OCI-LY3 (cell line): ENCODE measurements around the gene FAM98B.

ENCODE experiments used
- H2AFZ ChIP-seq: fragments of 200-600, 300-600 bp; shearing (Covaris generic); 2 replicates; pipeline ENCODE4 v1.6.0; 2014; ENCODE audit warnings: antibody characterized with exemption, low read depth, low read length
- H3K27ac ChIP-seq: fragments of 200-600, 300-600 bp; sonication (generic); 2 replicates; pipeline ENCODE4 v1.5.1; 2014; ENCODE audit warnings: mild to moderate bottlenecking, low read length, moderate library complexity, mixed read lengths
- H3K27me3 ChIP-seq: fragments of 200-600, 300-600 bp; sonication (generic); 2 replicates; pipeline ENCODE4 v1.6.1; 2014; ENCODE audit warnings: low read depth, low read length, mixed read lengths
- H3K36me3 ChIP-seq: fragments of 200-600, 300-600 bp; sonication (generic); replicated peaks from 2 replicates; pipeline ENCODE3; 2014; ENCODE audit warnings: low read depth, low read length, mixed read lengths
- H3K4me1 ChIP-seq: fragments of 300-600, 200-600 bp; sonication (generic); 2 replicates; pipeline ENCODE4 v1.6.1; 2014; ENCODE audit warnings: low read length, mixed read lengths
- H3K4me2 ChIP-seq: fragments of 200-600, 300-600 bp; sonication (generic); 2 replicates; pipeline ENCODE4 v1.6.1; 2014; ENCODE audit warnings: low read length, mixed read lengths
- H3K4me3 ChIP-seq: fragments of 300-600, 200-600 bp; sonication (generic); 2 replicates; pipeline ENCODE4 v1.5.1; 2014; ENCODE audit warnings: antibody characterized with exemption, mild to moderate bottlenecking, low read length, moderate library complexity
- H3K79me2 ChIP-seq: fragments of 300-600, 200-600 bp; shearing (Covaris generic); 2 replicates; pipeline ENCODE4 v1.6.1; 2014; ENCODE audit warnings: mild to moderate bottlenecking, low read length, mixed read lengths
- H3K9ac ChIP-seq: fragments of 300-600, 200-600 bp; shearing (Covaris generic); 2 replicates; pipeline ENCODE4 v1.6.0; 2014; ENCODE audit warnings: mild to moderate bottlenecking, low read length, moderate library complexity
- H3K9me3 ChIP-seq: fragments of 200-600, 300-600 bp; shearing (Covaris generic); 2 replicates; pipeline ENCODE4 v1.6.1; 2014; ENCODE audit warnings: low read length, mixed read lengths; ENCODE audit not compliant: insufficient read depth
- H4K20me1 ChIP-seq: fragments of 200-600, 300-600 bp; sonication (generic); 2 replicates; pipeline ENCODE4 v1.6.1; 2016; ENCODE audit warnings: low read length, mixed read lengths; ENCODE audit not compliant: insufficient read depth
- EZH2phosphoT487 ChIP-seq: fragments of 200-600 bp; shearing (Covaris generic); IDR thresholded peaks from 2 replicates; pipeline ENCODE4 v1.6.1; 2018; ENCODE audit warnings: antibody characterized with exemption, mixed run types, low read depth
- TF ChIP-seq, protein P1 (sequence below): fragments of 200-600, 300-600 bp; sonication (generic); IDR thresholded peaks from 2 replicates; pipeline ENCODE4 v1.5.1; 2014; ENCODE audit warnings: antibody characterized with exemption, low read length, low read depth

The FAM98B gene

DNA sequence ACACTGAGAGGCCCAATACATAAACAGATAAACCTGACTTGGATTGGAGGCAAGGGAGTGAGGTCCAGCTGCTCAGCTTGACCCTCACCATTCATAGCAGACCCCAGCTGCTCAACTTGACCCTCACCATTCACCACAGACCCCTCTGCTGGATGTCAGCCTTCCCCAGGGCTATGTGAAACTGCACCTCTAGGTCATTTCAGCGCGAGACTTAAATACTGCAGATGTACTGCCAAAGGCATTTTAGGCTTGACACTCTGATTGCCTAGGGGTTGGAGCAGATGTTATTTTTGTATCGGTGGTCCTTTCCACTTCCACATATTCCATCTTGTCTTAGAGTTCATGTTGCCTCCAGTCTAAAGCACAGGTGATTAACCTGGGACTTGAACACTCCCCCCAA lies 41.5 kb upstream of the FAM98B start:
- no peaks in the 10 kb centered on the region for H3K36me3 ChIP-seq
- no peak overlapping the region for H2AFZ ChIP-seq
- no peak overlapping the region for H3K4me3 ChIP-seq
- no peaks in the 10 kb centered on the region; the same call in 1 of the 2 replicates for H3K4me1 ChIP-seq
- H3K79me2 ChIP-seq, result no peaks in the 10 kb centered on the region
- no peak for TF ChIP-seq EZH2phosphoT487
- TF ChIP-seq, protein P1, sequence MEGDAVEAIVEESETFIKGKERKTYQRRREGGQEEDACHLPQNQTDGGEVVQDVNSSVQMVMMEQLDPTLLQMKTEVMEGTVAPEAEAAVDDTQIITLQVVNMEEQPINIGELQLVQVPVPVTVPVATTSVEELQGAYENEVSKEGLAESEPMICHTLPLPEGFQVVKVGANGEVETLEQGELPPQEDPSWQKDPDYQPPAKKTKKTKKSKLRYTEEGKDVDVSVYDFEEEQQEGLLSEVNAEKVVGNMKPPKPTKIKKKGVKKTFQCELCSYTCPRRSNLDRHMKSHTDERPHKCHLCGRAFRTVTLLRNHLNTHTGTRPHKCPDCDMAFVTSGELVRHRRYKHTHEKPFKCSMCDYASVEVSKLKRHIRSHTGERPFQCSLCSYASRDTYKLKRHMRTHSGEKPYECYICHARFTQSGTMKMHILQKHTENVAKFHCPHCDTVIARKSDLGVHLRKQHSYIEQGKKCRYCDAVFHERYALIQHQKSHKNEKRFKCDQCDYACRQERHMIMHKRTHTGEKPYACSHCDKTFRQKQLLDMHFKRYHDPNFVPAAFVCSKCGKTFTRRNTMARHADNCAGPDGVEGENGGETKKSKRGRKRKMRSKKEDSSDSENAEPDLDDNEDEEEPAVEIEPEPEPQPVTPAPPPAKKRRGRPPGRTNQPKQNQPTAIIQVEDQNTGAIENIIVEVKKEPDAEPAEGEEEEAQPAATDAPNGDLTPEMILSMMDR, result no peak
- no peak overlapping the region for H3K9ac ChIP-seq
- H3K4me2 ChIP-seq, result no peak overlapping the region
- no peaks in the 10 kb centered on the region for H4K20me1 ChIP-seq
- no peaks in the 10 kb centered on the region for H3K9me3 ChIP-seq
- H3K27ac ChIP-seq, result no peak overlapping the region
- peaks cover 3% of the 10 kb centered on the region; the same call in 1 of the 2 replicates for H3K27me3 ChIP-seq

GRCh38 chr15:38414357-38414756 lies 39.6 kb upstream of the FAM98B start:
- Histone ChIP-seq H2AFZ (peak overlapping the region; percentile 38), H4K20me1 (no peaks in the 10 kb centered on the region), H3K36me3 (no peaks in the 10 kb centered on the region), H3K27ac (no peak overlapping the region), H3K79me2 (no peaks in the 10 kb centered on the region), H3K4me1 (no peaks in the 10 kb centered on the region; the same call in 1 of the 2 replicates), H3K27me3 (peaks cover 3% of the 10 kb centered on the region; the same call in 1 of the 2 replicates), H3K9me3 (no peaks in the 10 kb centered on the region), H3K4me2 (peak overlapping the region; percentile 25; the same call in 1 of the 2 replicates), H3K9ac (no peak overlapping the region), H3K4me3 (no peak overlapping the region)
- TF ChIP-seq EZH2phosphoT487, result no peak
- TF ChIP-seq, protein P1, result peak; percentile 69

DNA sequence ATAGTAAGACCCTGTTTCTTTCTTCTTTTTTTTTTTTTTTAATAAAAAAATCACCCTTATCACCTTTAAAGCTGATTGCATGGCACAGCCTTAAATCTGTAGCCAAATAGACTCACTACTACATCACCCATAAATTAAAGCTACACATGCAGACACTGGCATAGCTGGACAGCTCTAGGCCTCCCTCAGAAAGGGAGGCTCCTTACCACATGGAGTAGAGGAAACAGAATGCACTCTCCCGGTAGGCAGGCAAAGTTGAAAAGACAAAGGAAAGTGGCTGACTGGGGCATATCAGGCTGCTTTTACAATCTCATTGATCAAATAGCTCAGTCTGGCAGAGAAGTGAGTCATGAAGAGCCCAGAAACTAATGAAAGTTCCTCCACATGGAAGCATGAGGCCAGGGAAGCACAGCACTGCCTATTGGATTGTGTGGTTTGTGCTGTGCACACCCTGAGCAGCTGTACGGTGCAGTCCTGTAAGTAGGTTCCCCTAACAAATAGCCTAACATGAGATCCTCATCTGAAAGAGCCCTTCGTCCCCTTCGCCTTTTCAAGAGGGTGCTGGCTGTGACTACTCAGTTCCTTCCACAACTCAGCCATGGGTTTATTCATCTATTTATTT lies 32.7 kb upstream of the FAM98B start:
- H4K20me1 ChIP-seq, result no peaks in the 10 kb centered on the region
- no peak overlapping the region for H3K4me2 ChIP-seq
- no peak overlapping the region for H3K9ac ChIP-seq
- no peak overlapping the region for H3K4me3 ChIP-seq
- no peak overlapping the region; the same call in 1 of the 2 replicates for H2AFZ ChIP-seq
- H3K27me3 ChIP-seq, result no peaks in the 10 kb centered on the region
- H3K36me3 ChIP-seq, result no peaks in the 10 kb centered on the region
- TF ChIP-seq EZH2phosphoT487, result no peak
- TF ChIP-seq, protein P1, result no peak
- H3K27ac ChIP-seq, result no peak overlapping the region
- H3K4me1 ChIP-seq, result peaks cover 15% of the 10 kb centered on the region
- no peaks in the 10 kb centered on the region for H3K9me3 ChIP-seq
- no peaks in the 10 kb centered on the region for H3K79me2 ChIP-seq

DNA sequence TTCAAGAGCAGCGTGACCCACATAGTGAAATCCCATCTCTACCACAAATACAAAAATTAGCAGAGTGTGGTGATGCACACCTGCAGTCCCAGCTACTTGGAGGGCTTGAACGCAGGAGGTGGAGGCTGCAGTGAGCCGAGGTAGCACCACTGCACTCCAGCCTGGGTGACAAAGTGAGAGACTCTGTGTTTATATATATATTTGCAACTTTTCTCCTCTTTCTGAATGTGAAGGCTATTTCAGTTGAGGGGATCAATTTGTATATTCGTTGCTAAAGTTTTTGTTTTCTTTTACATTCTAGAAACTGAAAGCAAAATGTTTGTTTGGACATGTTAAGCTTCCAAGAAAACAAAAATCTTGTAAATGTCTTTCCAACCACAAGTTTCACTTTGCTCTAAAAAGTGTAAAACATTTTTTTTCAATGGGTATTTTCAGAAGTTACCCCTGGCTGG lies 29.8 kb upstream of the FAM98B start:
- Histone ChIP-seq H3K4me2 (no peak overlapping the region), H2AFZ (no peak overlapping the region), H3K4me3 (no peak overlapping the region), H4K20me1 (no peaks in the 10 kb centered on the region), H3K36me3 (no peaks in the 10 kb centered on the region), H3K4me1 (peaks cover 27% of the 10 kb centered on the region), H3K9me3 (no peaks in the 10 kb centered on the region), H3K27me3 (no peaks in the 10 kb centered on the region), H3K27ac (no peak overlapping the region), H3K79me2 (no peaks in the 10 kb centered on the region), H3K9ac (no peak overlapping the region)
- no peak for TF ChIP-seq EZH2phosphoT487
- TF ChIP-seq, protein P1, result no peak
